ENCODE results near the gene IDH1. TPM values are rescaled to one million over a fixed set of nuclear protein-coding genes. Genes with fewer than 3 reads are reported as not detected.

The IDH1 gene
- total RNA-seq (2021; ENCODE audit: unreplicated experiment) (80.2 TPM), Bru-seq, nascent RNA (percentile 77 among the genes with signal in this experiment), BruChase-seq, experiment 1, labeled RNA remaining after a 2-hour chase (percentile 87 among the genes with signal in this experiment), BruChase-seq, experiment 2, labeled RNA remaining after a 6-hour chase (percentile 94 among the genes with signal in this experiment)
- 39.9 TPM for polyA plus RNA-seq (2012; ENCODE audit: insufficient read length)
- long read RNA-seq, transcript IDH1-201 (10 exons, 2,382 nt) = major isoform, 145 of 169 reads
- long read RNA-seq, transcript IDH1-205 (10 exons, 2,298 nt) = minor isoform, 6 of 169 reads
- long read RNA-seq, partial matches to known transcripts = 7 of 169 reads
- long read RNA-seq, other reads (novel, unspliced or antisense) = 6 of 169 reads

DNA sequence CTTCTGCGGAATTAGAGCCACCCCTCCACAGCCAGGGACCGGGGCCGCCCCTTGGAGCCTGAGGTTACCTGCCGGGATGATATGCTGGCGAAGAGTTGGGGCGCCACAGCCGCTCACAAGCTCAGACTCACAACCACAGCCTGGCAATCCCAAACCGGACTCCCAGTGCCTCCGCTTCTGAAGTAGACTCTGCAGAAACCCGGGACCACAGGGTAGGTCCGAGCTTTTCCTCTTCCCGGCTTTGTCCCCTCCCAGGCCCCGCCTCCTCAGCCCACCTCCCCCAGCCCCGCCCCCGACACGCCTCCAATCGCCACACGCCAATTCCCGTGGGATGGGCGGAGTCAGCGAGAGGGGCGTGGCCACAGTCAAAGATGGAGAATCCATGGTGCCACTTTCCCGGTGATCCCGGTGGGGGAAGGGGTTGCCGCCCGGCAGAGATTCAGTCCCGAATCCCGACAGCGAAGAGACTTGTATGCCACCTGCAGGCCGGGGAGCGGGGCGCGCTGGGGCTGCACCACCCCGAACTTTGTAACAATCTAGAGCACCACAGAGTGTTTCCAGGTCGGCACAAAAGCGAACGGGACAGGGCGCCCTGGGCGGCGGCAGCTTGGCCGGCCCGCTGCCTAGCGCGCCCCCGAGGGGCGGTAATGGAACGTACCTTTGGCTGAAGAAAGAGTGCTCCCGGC, at the start of gene IDH1:
TSS of gene IDH1 (minus strand) at position 201 of the 686 bp plus-strand sequence. CDS start 3,520 bp downstream, outside the sequence.
- peak; percentile 89 for ATAC-seq
- peak; percentile 64; the same call in 1 of the 2 replicates for TF ChIP-seq SIN3A (IDR thresholded peaks at IDR 0.05; ENCODE audit: borderline replicate concordance, insufficient read depth, low read depth, low read length)
- TF ChIP-seq POLR2AphosphoS5 (IDR thresholded peaks at IDR 0.05; ENCODE audit: low read depth, low read length) = peak; percentile 59; the same call in 1 of the 2 replicates
- TF ChIP-seq, protein P1, sequence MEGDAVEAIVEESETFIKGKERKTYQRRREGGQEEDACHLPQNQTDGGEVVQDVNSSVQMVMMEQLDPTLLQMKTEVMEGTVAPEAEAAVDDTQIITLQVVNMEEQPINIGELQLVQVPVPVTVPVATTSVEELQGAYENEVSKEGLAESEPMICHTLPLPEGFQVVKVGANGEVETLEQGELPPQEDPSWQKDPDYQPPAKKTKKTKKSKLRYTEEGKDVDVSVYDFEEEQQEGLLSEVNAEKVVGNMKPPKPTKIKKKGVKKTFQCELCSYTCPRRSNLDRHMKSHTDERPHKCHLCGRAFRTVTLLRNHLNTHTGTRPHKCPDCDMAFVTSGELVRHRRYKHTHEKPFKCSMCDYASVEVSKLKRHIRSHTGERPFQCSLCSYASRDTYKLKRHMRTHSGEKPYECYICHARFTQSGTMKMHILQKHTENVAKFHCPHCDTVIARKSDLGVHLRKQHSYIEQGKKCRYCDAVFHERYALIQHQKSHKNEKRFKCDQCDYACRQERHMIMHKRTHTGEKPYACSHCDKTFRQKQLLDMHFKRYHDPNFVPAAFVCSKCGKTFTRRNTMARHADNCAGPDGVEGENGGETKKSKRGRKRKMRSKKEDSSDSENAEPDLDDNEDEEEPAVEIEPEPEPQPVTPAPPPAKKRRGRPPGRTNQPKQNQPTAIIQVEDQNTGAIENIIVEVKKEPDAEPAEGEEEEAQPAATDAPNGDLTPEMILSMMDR (IDR thresholded peaks at IDR 0.05) = peak; percentile 85
- no peak for TF ChIP-seq TCF7L2 (IDR thresholded peaks at IDR 0.05; ENCODE audit: low read depth, low read length)
- in situ Hi-C loops (cut with HindIII; ENCODE audit: low pct_unique_long_range_greater_than_20kb, low sequenced_read_pairs) = no loop called here

DNA sequence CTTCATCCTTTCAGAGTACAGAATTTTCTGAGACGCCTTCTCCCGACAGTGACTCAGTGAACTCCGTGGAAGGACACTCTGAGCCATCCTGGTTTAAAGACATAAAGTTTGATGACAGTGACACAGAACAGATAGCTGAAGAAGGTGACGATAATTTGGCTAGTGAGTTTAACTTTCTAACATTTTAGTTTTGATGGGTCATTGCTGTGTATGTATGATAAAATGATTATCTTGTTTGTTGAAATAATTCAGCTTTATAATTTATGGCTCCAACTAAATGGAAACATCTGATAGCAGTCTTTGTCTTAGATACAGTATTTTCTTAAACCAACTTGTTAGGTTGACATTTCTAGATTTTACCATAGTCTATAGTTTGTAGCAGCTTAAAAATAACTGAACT, 49.3 kb upstream of the IDH1 start:
- no peak overlapping the region for H3K4me3 ChIP-seq (ENCODE audit: low read depth in 2 of 2, low read length in 2 of 2)
- DNase-seq (ENCODE audit: low read depth, low spot score) (no peak), ATAC-seq (no peak)
- in situ Hi-C loops (cut with HindIII; ENCODE audit: low pct_unique_long_range_greater_than_20kb, low sequenced_read_pairs) (no loop called here), intact Hi-C loops (cut with micrococcal nuclease; ENCODE audit: unreplicated experiment) (no loop called here)
- no peaks in the 10 kb centered on the region for H3K27me3 ChIP-seq (ENCODE audit: control insufficient read depth, insufficient read depth, low read length)
- CTCF ChIA-PET = no interaction called here
- H3K4me1 ChIP-seq (ENCODE audit: control insufficient read depth, insufficient read depth, low read length) = no peaks in the 10 kb centered on the region
- H3K27ac ChIP-seq (ENCODE audit: low read length) = no peak overlapping the region
- BruUV-seq (replicated peaks) = no TSS peak
- no peaks in the 10 kb centered on the region for H3K9me3 ChIP-seq (ENCODE audit: control insufficient read depth, insufficient read depth, low read depth, low read length)
- peaks cover 39% of the 10 kb centered on the region for H3K36me3 ChIP-seq (ENCODE audit: control insufficient read depth, insufficient read depth, low read length)
- TF ChIP-seq, protein P1 (IDR thresholded peaks at IDR 0.05) = no peak
- TF ChIP-seq SIN3A (IDR thresholded peaks at IDR 0.05; ENCODE audit: borderline replicate concordance, insufficient read depth, low read depth, low read length) = no peak
- TF ChIP-seq REST (IDR thresholded peaks at IDR 0.05; ENCODE audit: insufficient read depth in 1 of 2, low read depth in 2 of 2, low read length in 1 of 2) = no peak
- no peak for TF ChIP-seq POLR2AphosphoS5 (IDR thresholded peaks at IDR 0.05; ENCODE audit: low read depth, low read length)
- TF ChIP-seq TCF7L2 (IDR thresholded peaks at IDR 0.05; ENCODE audit: low read depth, low read length) = no peak
- POLR2A ChIA-PET = no interaction called here

More for the DNA sequence above, at the start of gene IDH1:
- Histone ChIP-seq H3K36me3 (ENCODE audit: control insufficient read depth, insufficient read depth, low read length) (peaks cover 5% of the 10 kb centered on the region), H3K27me3 (ENCODE audit: control insufficient read depth, insufficient read depth, low read length) (no peaks in the 10 kb centered on the region), H3K27ac (ENCODE audit: low read length) (peak within 1 kb of the TSS; percentile 86), H3K4me1 (ENCODE audit: control insufficient read depth, insufficient read depth, low read length) (peaks cover 15% of the 10 kb centered on the region), H3K9me3 (ENCODE audit: control insufficient read depth, insufficient read depth, low read depth, low read length) (no peaks in the 10 kb centered on the region), H3K4me3 (ENCODE audit: low read depth in 2 of 2, low read length in 2 of 2) (peak within 1 kb of the TSS; percentile 100)
- POLR2A ChIA-PET = no interaction called here
- peak; percentile 71 for DNase-seq (ENCODE audit: low read depth, low spot score)
- BruUV-seq (replicated peaks) = no TSS peak
- CTCF ChIA-PET = interaction anchor here (0.7 to 2.7 kb wide), 4 partner anchors 11 to 153 kb away, joined by 5 to 24 read pairs (median 12); partner anchors contain the start of gene PIKFYVE
- intact Hi-C loops (cut with micrococcal nuclease; ENCODE audit: unreplicated experiment) = loop anchor here (1.0 to 2.0 kb wide), 2 partner anchors 80 to 152 kb away; no protein-coding TSS in a partner anchor

Data from Panc1 (cell line).